ENCODE data around the gene INO80B.
"Not testable (repeated sequence)": the region's sequence is repeated elsewhere in the genome, so short reads cannot be mapped to it uniquely, and the experiment has no call there.

Gene INO80B

DNA sequence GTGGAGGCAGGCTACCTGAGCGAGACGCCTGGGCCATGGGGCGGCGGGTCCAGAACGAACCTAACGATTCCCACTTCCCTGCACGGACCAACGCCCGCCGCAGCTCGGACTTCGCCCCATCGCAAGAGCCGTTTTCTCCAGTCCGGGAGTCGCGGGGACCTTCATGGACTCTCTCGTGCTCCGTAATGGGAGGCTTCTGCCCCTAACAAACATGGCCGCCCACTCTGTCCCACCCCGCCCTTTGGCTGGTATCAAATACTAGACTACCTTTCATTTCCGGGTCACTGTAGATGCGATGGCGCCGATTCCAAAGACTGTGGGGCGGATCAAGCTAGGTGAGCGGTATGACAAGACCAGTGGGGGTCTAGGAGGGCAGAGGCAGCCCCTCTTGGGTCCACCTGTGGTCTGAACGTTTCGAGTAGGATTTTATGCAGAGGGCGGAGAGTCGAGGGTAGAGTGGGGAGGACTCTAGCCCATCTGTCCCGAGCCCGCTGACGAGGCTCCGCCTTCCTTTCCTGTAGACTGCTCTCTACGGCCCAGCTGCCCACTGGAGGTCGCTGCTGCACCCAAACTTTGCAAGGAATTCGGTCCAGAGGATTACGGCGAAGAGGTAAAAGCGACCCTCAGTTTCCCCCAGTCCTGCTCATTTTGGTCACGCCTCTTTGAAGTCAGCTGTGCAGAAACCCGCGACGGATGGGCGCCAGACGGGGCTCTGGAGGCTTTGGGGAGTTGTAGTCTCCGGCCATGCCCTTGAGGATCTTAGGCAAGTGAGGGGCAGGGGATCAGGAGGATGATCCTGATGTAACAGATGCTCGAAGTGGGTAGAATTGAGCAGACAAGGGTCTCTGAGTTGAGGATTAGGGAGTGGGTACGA is 28.2 kb downstream of the INO80B start, which contains the start of the genes CCDC142 and TTC31:
Gene CCDC142 (minus strand): TSS at position 198 of the 874 bp plus-strand sequence. CDS start 161 bp downstream, at position 37.
Gene TTC31 (plus strand): TSS at position 281 of the 874 bp plus-strand sequence. CDS start 15 bp downstream, at position 296.
- peak; percentile 92 for DNase-seq

DNA sequence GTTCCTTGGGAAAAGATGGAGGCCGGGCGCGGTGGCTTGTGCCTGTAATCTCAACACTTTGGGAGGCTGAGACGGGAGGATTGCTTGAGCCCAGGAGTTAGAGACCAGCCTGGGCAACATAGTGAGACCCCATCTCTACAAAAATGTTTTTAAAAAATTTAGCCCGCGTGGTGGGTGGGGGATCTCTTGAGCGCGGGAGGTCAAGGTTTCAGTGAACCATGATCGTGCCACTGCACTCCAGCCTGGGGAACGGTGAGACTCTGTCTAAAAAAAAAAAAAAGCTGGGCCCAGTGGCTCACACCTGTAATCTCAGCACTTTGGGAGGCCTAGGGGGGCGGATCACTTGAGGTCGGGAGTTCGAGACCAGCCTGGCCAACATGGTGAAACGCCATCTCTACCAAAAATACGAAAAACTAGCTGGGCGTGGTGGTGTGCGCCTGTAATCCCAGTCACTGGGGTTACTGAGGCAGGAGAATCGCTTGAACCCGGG is 28.8 kb downstream of the INO80B start:
- DNase-seq = not testable (repeated sequence)

DNA sequence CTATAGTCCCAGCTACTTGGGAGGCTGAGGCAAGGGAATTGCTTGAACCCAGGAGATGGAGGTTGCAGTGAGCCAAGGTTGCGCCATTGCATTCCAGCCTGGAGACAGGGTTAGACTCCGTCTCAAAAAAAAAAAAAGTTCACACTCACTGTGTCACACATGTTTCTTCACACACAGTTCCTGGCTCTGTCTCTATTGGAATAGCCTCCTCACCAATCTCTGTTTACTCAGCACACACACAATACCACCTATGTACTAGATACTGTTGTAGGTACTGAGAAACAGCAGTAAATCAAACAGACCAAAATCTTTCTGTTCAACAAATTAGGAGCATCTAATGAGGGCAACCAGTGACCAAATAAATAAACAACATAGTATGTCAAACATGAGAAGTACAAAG is 31.3 kb downstream of the INO80B start:
- DNase-seq = no peak

DNA sequence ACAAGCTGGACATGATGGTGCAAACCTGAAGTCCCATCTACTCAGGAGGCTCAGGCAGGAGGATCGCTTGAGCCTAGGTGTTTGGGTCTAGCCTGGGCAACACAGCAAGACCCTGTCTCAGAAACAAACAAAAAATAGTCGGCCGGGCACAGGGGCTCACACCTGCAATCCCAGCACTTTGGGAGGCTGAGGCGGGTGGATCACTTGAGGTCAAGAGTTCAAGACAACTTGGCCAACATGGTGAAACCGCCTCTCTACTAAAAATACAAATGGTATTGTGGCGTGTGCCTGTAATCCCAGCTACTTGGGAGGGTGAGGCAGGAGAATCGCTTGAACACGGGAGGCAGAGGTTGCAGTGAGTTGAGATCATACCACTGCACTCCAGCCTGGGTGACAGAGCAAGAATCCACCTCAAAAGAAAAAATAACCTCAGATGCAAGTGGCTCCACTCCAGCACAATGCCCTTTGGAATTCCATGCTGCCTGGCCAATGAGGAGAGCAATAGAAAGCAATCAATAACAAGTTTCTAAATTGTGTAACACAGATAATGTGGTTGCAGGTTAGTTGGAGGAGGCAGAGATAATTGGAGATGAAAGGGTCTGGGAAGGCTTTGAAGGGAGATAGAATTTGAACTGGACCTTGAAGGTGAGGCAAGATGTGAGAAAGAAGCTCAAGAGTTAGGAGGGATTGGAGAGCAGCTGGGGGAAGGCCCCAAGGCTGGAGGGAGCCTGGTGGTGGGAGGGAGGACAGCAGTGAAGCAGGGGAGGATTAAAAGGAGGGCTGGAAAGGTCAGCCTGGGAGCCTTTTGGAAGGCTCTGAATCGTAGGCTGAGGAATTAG is 34.0 kb downstream of the INO80B start:
- no peak for DNase-seq

DNA sequence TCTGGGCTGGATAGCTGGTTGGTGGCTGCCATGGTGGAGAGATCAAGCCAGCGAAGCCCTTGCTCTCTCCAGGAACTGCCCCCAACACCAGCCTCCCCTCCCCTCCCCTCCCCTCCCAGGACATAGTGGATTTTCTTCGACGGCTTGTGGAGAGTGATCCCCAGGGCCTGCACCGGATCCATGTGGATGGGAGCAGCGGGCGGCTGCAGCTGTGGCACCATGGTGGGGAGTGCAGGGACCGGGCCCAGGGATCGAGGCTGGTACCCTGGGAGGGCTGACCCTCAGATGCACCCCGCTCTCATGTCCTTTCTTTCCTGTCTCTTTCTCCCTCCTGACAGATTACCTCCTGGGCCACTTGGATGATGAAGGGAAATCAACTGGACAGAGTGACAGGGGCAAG is 35.0 kb downstream of the INO80B start:
- no peak for DNase-seq

DNA sequence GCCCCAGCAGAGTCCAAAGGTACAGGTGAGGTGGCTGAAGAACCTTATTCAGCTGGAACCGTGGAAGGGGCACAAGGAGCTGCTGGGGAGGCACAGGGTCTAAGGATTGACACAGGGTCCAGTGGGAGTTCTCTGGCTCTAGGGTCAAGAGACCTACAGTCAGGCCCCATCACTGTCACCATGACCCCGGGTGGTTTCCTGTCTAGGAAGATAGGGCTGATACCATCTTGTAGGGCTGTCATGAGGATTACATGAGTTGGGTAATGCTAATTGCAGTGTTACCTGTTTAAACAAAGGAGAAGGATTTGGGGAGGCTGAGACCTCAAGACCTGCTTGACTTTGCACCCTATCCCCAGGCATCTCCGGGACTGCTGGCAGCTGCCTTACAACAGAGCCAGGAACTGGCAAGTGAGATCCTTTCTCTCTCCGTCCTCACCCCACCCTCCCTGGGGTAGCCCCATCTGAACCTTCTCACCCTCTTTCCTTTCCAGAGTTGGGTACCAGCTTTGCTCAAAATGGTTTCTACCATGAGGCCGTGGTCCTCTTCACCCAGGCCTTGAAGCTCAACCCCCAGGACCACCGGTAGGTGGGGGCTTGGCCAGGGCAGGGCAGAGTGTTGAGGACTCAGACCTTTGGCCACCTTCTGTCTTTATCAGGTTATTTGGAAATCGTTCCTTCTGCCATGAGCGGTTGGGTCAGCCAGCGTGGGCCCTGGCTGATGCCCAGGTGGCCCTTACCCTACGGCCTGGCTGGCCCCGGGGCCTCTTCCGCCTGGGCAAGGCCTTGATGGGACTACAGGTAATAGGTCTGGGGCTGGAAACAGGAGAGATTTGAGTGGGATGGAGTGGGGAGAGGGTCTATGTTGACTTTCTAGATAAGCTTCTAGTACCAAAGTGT is 37.0 kb downstream of the INO80B start:
- no peak for DNase-seq

DNA sequence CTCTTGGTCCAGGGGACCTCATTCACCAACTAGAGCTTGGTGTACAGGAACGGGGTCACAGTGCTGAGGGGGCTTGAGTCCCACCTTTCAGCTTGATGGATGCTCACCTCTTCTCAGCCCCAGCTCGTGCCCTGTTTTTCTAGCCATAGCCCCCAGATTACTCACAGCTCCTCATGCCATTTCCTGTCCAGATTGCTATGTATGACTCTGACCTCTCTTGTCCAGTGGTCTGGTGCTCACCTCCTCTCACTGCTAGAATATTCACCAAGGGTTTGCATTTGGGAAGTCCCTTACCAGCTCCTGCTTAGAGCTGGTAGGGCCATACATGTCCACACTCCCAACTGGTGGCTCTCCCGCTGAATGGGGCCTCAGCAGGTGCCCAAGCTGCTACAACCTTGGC is 38.7 kb downstream of the INO80B start:
- DNase-seq = no peak

DNA sequence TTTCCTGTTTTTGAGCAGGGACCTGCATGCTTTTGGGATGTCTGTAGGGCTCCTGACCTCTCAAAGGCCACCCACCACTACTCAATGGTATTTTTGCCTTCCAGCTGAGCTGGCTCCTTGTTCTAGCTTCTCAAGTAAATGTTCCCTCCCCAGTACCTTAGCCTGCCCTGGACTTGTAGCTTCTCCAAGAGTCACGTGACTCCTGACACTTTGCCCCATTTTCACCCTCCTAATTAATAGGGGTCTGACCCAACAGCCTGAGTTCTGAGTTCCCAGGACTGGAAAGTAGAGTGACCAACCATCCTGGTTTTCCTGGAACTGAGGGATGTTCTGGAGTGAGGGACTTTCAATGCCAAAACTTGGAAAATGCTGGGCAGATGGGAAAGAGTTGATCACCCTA is 40.6 kb downstream of the INO80B start:
- no peak for DNase-seq

DNA sequence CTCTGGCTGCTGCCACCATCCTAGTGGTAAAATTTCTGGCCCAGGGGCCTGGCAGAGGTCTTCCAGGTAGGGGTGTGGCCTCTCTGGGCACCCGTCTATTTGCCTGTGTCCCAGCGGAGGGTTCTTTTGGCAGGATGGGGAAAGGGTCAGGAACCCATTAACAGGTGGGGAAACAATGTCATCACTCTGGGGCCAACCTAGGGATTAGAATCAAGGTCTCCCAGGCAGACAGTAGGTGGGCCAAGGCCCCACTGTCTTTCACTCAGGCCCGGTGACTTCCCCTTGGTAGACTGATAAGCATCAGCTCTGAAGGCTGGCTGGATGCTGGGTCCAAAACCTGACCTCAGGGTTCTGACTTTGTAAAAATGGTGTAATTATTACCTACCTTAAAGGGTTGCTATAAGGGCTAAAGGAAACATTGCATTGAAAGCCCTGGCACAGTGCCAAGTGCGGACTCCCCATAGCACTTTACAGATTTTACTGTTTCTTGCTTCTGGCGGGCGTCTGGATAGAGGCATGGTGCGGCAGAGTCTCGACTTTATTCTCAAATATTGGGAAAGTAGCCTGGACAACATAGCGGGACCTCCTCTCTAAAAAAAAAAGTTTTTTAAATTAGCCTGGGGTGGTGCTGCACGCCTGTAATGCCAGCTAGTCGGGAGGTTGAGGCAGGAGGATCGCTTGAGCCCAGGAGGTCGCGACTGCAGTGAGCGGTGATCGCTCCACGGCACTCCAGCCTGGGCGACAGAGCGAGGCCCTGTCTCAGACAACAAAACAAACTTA is 42.3 kb downstream of the INO80B start:
- no peak for DNase-seq

DNA sequence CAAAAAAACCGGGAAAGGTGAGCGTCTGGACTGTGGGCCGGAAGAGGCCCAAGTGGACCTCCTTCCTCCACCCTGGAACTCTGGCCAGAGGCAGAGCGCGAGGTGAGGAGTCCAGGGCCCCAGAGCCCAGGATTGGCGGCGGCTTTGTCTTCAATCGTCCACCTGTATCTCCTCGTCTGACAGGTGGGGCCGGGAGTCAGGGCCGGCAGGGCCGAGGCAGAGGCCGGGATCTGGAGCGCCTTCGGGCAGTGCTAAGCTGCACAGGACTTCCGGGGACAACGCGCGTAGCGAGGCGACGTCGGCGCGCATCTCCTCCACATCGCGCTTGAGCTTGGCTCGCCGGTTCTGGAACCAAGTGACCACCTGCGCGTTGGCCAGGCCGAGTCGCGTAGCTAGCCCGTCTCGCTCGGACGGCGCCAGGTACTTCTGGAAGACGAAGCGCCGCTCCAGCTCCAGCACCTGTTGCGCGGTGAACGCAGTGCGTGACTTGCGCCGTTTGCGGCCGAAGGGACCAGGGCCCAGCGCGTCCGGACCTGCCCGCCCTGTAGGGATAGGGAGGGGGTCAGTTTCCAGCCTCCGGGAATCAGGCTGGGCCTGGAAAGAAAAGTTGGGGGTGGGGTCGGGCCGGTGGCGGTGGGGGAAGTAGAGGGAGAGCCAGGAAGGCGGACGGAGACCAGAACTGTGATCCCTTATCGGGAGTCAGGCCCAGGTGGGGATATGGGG is 43.1 kb downstream of the INO80B start:
- no peak for DNase-seq

DNA sequence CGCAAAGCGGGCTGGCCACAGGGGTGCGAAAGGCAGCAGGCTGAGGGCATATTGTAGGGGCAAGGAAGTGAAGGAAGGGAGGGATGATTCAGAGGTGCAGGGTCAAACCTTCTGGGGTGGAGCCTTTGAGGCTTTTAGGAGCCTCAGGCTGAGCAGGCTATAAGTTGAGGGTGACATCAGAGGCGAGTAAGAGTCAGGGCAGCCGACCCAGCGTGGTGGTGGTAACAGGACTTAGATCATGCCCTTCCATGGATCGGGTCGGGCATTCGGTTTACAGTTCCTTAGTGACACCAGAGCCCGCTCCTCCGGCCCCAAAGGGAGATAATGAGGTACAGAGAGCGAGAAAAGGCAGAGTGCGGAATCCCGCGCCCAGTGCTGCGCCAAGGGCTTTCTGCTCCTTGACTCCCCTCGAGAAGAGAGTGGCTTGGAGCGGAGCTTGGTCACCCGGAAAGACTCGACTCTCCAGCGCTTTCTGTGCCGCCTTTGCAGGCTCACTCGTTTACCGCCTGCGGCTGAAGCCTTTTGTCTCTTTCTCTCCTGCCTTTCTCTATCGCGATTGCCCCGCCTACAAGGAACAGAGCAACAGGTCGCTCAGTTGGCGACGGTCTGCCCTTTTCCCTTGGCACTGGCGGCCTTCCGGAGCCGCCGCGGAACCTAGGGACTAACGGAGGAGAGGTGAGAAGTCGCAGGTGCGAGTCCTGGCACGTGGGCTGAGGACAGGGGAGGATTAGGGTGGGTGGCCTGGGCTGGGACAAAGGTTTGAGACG is 43.8 kb downstream of the INO80B start:
- no peak for DNase-seq

DNA sequence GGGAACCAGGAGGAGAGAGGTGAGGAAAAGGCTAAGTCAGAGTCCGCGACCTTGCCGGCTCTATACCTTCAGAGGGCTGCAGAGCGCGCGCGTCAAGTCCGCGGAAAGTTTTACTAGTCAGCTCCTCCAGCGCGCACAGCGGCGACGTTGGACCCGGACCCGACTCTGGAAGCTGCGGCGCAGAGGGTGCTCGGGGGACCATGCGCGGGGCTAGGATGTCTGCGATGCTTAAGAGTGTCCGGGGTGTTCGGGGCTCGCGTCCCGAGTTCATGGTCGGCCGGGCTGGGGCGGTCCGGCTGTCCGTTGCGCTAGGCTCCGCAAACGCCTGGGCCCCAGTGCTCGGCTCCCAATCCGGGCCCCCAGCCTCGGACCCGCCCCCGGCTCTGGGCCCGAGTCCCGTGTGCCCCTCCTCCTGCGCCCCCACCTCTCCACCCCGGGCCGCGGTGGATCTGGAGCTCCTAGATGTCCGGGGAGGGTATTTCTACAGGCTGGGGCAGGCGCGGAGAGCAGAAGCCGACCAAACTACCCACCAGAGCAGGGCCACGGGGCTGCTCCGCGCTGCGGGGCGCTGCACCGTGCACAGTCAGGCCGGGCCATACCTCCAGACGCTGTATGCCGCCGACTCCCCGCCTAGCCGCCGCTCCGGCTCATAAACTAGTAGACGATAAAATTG is 44.5 kb downstream of the INO80B start, which contains the start of gene LBX2:
Gene LBX2 (minus strand): TSS at position 337 of the 673 bp plus-strand sequence. CDS start 66 bp downstream, at position 271.
- no peak for DNase-seq

DNA sequence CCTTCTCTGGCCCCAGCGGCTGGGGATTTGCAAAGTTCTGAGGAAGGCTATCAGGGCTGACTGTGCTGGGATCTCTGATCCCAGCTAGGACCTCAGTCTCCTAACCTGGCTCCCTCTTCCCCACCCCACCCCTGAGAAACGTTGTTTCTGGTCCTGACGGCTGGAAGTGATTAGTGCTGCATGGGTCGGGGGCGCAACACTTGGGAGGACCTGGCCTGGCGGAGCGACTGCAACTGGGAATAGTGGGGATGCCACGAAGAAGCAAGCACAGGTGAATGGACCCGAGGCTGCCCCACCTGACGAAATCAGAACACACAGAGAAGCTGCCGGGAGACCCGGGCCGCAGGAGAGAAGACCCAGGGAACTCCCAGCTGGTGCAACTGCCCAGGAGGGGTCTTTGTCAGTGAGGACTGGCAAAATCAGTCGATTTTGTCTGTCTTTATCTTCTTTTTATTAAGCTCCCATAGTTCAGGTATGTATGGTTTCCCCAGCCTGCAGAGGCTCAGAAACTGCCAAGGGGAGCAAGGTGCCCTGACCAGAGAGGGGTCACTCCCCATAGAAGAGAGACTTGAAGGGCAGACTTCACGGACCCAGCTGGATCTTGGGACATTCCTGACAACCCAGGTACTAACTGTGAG is 45.2 kb downstream of the INO80B start:
- no peak for DNase-seq

DNA sequence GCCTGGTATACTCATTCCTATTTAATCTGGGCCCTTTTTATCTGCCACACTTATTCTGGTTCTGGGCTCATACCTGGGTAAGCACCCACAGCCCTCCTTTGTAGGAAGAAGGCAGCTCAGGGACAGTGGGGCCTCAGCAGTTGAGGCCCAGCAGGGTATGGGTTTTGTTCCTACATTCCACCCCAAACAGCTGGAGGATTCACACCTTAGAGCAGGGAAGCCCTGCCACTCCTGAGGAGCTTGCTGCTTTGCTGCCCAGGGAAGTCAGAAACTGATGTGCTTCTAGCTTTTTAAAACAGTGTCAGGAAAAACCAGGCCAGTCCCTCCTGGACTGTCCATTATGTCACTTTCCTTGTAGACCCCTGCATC is 45.7 kb downstream of the INO80B start:
- DNase-seq = no peak

DNA sequence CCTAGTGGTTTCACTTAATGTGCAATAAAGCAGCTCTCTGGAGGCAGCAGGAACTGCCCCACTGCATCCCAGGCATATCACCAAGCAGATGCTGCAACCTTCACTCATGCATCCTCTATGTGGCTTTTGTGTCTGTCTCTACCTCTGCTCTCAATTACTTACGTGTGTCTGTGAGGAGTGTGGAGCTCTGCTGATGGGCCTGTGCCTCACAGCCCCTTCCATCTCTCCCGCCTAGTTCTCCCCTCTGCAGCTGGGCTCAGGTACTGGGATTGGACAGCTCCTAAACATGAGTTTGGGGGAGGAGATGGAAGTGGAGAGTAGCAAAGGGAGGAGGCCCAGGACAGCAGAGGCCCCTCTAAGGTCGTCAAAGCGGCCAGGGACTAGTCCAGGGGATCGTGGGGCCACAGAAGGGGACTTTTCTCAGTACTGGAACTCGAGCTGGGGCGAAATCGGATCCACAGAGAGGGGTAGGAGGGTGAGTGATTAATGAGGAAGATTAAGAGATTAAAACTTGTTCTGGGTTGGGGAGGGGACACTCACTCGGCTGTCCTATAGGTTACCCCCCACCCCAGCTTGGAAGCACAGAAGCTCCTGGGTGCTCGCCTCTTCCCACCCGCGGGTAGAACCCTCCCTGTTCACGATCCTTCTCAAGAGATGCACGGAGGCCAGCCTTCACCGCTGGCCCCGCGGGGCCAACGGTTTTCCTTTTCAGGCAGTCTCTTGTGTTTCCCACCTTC is 46.6 kb downstream of the INO80B start:
- DNase-seq = no peak

DNA sequence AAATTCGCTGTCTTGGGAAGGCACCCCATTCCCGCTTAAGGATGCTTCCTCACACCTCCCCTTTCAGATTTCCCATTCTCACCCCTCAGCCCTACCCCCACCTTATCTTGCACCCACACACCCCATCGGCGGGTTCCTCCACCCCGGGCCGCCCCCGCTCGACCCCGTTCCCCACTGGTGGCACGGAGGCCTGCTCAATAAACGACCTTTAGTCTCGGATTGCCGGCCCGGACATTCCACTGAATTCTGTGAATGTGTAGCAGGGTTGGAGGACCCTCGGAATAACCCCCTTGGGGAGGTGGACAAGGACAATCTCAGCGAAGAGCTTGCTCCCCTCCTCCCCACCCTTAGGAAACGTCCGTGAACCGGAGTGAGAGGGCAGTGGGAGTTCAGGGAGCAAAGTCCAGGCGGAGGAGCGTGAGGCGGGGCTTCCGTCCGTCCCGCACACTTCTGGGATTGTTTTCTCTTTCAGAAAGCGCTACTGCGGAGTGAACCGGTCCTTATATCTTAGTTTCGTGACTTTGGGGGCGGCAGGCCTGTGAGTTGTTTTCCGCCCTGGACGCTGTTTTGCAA is 47.3 kb downstream of the INO80B start:
- no peak for DNase-seq

DNA sequence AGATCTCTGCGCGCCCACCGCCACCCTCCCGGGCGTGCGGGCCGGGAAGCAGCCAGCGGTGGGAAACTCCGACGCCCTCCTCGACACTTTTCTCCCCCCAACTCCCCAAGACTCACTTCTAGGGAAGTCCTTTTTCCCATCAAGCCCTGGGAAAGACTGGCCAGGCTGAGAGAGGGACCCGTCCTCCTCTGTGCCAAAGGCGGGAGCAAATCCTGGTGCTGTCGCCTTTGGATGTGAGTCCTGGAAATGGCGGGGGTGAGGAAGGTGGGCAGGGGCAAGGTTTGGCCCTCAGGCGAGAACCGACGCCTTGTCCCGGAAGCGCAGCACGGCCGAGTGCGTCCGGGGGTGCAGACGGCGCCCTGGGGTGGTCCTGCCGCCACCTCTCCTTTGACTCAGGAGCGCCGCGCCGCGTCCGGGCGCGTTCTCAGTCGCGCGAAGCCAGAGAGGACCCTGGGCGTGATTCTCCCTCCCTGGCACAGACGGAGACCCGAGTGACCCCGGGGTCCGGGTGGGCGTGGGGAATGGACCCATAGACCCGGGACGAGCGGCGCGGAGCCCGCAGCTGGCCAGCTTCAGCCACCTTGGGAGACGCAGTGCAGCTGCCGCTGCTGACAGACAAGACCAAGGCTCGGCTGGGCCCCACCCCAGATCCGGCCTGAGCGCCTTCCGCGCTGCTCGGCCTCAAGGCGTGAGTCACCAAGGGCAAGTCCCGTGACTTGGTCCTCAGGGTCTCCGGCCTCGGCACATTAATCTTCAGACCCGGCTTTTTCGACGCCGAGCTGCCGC is 48.0 kb downstream of the INO80B start:
- no peak for DNase-seq

All from effector CD4-positive, alpha-beta T cell (primary cell).